ELF-1 (cell line): Measurements from ENCODE around the gene VDAC1.

ENCODE experiments used
- DNase-seq: peaks from one replicate; pipeline ENCODE4 v3.0.0-alpha.2; 2016; ENCODE audit warnings: low read depth, low spot score

VDAC1 gene

DNA sequence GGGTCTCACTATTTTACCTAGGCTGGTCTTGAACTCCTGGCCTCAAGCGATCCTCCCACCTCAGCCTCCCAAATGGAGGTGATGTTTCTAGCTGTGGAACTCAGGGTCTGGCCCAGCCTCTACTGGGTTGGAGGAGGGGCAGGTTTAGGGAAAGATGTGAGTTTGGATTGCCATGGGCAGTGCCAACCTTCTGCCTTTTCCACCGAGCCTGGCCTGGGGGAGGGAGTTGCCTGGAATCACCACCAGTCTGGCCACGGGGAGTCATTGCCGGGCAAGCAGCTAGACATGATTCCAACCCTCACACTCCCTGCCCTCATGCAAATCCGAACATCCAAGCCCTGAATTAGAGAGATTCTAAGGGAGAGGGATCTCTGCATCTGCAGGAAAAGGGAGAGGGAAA, 21.0 kb upstream of the VDAC1 start:
- no peak for DNase-seq

DNA sequence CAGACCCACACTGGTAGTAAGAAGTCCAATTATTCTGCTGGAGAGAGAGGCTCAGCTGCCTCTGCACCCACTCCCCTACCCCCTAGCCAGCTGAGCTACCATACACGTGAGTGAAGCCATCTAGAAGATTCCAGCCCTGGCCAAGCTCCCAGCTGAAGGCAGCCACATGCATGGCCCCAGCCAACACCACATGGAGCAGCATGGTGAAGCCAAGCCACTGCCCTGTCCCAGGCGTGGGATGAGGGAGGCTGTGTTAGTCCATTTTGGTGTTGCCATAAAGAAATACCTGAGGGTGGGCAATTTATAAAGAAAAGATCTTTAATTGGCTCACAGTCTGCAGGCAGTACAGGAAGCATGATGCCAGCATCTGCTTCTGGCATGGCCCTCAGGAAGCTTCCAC, 20.0 kb upstream of the VDAC1 start:
- no peak for DNase-seq

DNA sequence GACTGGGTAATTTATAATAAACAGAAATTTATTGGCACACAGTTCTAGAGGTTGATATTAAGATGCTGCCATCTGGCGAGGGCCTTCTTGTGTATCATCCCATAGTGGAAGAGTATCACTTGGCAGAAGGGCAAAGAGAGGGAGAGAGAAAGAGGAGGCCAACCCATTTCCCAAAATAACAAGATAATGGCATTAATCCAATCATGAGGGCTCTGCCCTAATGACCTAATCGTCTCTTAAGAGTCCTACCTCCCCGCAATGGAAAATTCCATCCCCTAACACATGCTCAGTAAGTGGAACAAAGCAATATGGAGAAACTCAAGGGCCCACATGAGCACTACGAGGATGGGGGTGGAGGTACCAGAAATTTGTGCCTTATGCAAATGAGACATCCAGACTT, 17.6 kb upstream of the VDAC1 start:
- DNase-seq: no peak

DNA sequence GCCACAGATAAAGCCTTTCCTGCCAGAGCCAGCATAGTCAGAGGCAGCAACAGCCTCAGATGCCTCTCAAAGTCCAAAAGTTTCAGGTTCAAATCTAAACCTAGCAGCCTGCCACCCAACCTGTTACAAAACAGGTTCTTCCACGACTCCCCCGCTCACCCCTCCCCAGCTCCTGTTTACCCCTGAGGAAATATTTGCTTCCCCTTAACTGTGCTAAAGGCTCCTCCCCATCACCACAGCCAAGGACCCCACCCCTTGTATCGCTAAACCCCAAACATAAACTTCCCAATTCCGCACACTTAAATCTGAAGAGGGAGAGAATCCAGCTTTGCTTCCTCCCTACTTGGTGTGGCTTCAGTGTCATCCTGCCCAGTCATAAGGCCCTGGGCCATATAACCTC, 15.4 kb upstream of the VDAC1 start:
- peak; percentile 69 for DNase-seq

DNA sequence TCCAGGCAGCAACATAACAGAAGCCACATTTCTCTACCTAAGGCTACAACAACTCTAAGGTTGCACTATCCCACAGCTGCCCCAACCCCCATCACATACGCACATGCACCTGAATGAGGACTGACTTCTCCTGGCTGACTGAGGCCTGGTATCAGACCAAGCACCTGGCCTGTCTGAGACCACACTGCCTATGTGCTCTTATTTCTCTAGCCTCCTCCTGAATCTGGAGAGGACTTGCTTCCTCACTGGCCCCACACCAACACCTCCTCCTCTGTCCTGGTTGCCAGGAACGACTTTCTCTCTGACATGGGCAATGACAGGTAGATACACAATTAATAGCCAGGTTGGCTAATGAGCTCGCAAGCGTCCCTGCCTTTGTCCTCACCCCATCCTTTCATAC, 14.9 kb upstream of the VDAC1 start:
- no peak for DNase-seq

DNA sequence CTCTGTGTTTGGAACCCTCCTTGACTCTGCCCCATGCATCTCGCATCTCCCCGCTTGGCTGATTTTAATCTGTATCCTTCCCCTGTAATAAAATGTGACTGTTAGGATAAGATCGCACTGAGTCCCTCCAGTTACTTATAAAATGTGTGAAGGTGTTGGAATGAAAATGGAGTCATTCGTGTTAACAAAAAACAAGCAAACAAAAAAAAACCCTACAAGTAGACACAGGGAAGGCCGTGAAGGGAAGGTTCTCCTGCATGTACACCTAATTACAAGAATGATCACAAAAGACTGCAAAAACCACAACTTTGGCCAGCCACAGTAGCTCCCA, 14.2 kb upstream of the VDAC1 start:
- DNase-seq: no peak

DNA sequence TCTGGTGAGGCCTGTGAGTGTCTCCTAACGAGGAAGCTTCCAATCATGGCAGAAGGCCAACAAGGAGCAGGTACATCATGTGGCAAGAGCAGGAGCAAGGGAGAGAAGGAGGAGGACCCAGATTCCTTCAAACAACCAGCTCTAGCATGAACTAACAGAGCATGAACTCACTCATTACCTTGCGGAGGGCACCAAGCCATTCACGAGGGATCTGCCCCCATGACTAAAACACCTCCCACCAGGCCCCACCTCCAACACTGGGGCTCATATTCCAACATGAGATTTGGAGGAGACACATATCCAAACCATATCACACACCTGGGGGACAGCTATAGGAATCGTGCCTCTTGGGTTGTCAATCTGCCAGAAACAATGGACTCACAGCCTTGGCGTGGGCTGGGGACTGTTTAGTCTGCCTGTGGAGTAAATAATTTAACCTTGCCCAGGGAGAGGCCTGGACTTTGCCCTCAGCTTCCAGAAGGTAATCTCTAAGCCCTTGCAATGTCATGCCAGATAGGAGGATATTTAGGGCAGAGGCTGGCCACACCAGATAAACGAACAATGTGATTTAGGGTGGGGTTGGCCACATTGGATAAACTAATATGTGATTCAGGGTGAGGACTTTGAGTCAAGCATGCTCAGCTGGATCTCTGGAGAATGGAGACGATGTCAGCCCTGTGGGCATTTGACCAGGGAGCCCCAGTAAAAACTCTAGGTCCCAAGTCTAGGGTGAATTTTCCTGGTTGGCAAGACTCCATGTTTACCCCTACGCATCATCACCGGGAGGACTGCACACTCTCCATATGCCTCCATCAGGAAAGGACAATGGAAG, 13.6 kb upstream of the VDAC1 start:
- DNase-seq: no peak

DNA sequence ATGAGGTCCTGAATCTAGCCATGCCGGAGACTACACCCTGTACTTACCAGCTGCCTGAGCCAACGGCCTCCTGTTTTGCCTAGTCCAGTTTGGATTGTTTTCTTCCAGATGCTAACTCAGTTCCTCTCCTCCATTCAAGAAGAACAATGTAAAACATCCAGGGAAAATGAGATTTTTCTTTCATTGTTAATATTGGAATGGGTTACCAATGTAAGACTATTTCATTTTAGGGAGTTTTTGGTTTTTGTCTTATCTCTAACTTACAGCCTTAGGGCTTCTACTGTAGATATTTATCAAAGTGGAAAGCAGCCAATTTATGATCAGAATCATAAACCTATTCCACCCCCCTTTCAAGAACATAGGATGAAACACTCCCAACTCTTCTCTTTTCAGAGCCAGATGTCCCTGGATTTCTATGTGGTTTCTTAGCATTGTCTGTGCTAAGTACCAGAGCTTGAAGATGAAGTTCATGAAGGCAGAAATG, 3.5 kb upstream of the VDAC1 start:
- DNase-seq: no peak

DNA sequence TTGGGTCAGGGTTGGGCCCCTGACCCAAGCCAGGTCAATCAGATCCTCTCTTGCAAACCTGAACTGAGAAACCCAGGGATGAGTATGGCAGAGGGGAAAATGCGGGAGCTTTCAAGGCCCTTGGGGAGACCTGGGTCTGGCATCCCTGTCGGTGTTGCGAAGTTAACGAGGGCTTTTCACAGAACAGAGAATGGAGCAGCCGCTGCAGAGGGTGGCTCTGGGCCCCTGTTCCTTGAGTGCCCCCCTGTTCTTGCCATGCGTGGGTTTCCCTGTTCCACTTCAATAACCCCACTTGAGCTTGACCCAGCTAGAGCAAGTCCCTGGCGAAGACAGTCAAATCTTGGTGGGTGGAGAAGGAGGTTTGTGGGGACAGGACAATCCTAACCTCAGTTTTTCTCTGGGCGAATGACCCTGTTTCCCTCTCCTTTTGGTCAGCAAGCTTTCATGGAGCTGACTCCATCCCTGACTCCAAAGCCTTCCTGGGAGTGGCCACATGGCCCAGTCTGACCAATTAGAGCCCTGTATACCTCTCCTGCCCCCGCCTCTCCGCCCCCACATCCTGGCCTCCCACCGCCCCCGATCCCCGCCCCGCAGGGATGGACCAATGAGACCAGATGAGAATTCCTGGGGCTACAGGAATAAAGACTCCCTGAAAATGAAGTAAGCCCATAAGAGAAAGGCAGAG, 2.9 kb upstream of the VDAC1 start:
- peak; percentile 43 for DNase-seq

DNA sequence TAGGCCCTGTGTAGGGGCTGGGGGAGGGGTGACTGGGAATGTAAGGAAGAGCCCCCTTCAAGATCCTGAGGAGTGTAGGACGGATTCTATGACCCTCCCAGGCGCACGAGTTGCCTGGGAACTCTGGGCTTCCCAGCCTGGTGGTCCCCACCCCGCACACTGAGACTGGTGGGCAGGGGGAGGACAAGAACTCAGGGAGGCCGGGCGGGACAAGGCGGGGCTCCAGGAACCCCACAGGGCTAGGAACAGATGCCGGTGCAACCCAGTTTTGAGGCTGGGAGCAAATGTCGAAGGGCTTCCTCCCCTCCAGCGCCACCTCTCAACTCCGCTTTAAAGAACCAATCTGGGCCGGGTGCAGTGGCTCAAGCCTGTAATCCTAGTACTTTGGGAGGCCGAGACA, 1.3 kb upstream of the VDAC1 start:
- no peak for DNase-seq

DNA sequence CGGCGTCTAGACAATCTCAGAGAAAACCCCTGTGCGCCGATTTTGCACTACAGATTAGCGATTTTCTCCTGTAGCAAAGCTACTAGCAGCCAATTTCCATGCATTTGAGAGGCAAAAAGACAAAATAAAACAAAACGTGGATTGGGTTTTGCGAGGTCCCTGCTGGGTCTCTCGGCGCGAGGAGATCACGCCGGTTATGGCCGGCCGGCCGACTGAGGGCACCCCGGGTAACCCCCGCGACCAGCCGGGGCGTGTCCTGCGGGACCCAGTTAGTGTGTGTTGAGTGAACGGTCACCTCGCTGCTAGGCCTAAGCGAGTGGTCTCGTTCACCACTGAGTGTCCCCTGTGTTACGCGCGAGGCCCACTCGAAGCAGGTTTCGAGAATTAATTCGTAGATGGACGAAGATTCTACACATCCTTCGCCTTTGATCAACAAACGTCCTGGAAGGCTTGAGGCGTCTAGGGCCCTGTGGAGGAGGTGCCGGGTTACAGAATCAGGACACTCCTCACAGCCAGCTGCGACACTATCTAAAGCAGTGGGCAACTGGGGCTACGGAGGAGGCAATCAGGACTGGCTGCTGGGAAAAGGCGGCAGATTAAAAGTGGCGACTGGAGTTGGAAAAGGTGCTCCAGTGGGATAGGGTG, 764 bp upstream of the VDAC1 start:
- peak; percentile 70 for DNase-seq

DNA sequence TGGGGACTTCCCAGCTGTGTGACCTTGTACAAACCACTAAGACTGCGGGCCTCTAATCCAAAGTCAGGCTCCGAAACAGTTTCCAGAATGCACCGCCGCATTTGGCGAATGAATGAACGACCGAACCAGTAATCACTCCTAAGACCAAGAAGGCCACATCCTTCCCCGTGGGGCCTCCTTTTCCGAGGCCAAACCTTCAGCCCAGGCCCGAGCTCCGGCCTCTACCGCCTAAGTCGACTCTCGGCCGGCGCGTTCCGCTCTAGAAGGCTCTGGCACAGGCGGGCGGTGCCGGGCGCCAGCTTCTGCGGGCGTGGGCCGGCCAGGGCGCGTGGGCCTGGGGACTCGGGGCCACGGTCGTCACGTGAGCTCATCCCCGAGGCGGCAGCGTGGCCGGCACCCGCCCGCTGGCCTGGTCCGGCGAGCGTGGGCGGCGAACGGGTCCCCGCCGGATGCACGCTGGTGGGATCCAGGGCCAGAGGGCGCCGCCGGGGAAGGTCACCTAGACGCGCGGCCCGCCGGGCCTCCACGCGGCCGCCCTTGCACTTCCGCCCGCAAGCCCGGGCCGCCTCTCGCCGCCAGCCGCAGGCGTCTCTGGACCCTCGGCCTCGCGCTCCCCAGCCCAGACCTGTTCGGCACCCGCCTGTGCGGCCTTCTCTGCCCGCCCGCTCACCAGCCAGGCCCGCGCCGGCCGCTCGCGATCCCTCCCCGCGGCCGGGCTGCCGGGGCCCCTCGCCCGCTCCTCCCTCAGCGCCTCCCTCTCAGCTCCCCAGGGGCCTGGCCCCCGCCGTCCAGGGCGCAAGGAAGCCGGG, 754 bp downstream of the VDAC1 start:
- peak; percentile 50 for DNase-seq

DNA sequence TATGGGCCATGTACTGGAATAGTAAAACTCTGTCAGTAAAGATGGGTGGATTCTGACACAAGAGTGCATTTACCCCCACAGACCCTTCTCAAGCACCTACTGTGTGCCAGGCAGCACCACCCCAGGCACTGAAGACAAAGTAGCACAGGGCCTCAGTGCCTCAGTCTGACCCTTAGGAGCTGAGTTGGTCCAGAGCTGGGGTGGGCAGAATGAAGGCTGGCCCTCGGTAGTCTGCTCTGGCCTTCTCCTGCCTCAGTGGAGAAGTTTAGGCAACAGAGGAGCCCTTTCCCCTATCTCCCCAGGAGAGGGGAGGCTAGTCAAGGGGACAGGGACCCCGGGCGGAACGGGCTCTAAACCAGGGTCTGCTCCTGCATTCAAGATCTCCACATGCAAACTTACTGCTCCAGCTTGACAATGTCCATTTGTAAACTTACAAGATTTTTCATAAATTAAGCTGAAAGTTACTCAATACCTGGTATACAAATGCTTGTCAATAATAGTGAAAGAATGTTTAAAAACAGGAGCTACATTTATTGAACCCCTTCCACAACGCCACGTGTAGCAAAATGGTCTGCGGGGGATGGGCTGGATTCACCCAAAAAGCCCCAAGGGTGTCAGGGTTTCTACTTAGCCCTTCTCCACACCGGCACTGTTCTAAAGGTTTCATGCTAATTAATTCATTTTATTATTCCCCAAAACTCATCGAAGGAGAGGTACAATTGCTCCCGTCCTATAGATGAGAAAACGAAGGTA, 1.5 kb downstream of the VDAC1 start:
- no peak for DNase-seq

DNA sequence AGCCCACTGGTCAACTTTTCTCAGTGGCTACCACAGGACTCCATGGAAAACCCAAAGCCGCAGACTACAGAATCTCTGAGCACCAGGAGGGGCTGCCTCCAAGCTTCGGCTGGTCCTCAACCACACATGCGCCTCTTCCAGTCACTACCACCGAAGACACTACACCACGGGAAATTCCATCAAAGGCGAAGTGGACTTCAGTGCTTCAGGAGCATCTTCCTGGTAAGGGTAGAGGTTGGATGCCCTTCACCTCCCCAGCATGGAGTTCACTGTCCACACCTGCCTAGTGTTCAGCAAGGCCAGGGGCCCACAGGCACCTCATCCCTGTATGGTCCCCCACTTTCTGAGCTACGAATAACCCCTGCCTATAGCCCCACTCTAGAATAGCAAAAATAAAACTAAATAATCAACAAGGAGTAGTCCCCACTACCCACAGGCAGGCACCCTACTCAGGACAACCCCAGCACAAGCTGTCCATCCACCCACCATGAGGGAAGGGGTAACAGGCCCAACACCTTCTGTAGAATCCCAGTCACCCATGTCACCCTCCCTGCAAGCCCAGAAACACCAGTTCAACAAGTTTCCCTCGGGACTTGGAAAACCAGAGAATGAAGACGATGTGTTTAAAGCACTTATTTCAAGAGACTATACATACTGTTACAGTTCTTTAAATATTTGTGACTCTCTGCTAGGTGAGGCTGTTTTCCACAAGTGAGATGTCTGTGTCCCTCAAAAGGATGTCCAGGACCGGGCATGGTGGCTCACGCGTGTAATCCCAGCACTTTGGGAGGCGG, 2.6 kb downstream of the VDAC1 start:
- DNase-seq: no peak

DNA sequence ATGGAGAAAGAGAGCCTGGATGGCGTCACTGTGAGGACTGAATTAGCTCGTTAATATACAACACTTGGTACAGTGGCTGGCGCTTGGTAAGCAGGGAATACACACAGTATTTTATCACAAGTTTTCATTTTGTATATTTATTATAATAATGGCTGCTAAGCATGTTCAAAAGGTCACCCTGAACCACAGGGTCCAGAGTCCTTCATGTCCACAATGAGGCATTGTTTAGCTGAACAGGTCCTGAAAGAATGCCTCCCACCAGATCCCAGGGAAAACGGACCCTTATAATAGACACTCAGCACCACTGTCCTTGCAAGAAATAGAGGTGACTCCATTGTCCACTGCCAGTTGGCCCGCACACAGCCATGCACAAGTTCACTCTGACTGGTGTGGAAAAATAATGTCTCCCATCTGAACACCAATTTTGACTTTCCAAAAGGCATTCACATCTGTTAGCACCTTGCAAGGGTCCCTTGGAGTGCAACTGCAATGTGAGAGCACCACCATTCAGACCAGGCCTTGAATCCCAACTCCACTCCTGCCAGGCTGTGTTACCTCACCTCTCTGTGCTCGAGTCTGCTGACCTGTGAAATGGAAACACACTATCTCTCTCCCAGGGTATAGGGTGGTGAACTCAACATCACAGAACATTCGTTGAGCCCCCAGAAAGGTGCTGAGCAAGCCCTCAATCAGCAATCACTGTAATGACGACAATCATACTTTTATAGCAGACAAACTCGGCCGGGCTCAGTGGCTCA, 3.9 kb downstream of the VDAC1 start:
- no peak for DNase-seq

DNA sequence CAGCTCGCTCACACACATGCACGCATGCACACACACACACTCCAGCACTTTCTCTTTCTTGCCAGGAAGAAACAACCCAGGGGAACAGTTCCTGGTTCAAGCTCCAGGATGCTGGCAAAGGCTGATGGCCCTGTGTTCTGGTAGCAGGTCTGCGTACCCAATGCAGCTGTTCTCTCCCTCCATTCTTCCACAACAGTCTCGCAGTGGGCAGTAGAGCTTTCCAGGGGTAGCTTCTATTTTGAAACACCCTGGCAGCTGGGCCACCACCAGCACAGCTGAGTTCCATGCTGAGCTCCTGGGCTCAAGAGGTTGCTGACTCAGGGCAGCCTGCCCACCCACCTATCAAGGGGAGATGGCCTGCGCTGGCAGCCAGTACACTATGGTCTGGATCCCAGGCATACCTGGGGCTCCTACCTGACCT, 4.7 kb downstream of the VDAC1 start:
- no peak for DNase-seq

DNA sequence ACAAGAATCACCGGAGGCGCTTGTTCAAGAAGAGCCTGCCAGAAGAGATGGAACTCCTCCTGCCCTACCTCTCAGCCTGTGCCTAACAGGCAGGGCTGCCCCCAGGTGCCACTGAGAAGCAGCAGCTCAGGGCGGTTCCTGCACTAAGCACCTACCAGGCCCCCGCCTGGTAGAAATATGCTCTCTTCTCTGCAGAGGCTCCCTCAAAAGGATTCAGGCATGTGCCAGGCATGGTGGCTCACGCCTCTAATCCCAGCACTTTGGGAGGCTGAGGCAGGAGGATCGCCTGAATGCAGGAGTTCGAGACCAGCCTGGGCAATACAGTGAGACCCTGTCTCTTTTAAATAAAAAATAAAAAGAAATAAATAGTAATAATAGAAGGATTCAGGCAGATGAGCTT, 6.0 kb downstream of the VDAC1 start:
- DNase-seq: no peak

DNA sequence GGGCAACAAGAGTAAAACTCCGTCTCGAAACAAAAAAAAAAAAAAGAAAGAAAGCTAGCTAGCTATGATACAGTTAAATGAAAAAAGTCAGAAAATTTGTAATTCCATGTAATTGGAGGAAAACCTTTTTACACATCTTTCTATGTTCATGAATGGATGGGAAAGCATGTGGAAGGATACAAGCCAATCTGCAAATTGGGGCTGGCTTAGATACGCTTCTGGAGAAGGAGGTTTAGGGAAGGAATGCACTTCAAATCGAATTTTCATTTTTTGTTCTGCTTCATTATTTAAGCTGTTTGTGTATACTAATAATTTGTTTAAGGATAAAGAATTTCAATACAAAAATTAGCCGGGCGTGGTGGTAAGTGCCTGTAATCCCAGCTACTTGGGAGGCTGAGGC, 6.7 kb downstream of the VDAC1 start:
- no peak for DNase-seq

DNA sequence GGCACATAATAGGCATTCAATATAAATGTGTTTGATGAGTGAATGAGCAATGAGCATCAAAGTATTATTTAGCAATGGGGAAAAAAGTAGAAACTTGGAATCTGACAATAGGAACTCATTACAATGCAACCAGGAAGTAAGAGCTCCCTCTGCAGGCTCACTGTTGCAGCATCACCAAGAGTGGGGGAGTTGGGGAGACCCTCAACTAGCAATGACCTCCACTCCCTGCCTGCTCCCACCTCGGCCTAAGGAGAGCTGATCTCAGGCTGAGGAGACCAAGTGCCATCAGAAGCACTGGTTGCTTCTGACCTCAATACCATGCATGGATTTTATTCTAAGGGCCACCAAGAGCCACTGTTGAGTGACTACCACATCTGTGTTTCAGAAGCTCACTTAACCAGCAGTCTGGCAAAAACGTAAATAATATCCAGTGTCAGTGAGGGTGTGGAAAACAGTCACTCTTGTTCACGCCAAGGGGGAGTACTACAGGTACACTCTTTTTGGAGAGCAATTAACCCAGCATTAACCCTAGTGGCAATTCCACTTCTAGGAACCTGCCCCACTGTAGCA, 8.0 kb downstream of the VDAC1 start:
- DNase-seq: peak; percentile 32
